ENCODE results near the gene SELENOS.

The SELENOS gene

GRCh38 chr15:101277943-101278564 is 769 bp upstream of the SELENOS start:
- DNase-seq: no peak
- no peak for TF ChIP-seq POLR2A (IDR thresholded peaks at IDR 0.05; ENCODE audit: low read length)
- no peak for TF ChIP-seq GATA1 (IDR thresholded peaks at IDR 0.05; ENCODE audit: low read depth, low read length)

DNA sequence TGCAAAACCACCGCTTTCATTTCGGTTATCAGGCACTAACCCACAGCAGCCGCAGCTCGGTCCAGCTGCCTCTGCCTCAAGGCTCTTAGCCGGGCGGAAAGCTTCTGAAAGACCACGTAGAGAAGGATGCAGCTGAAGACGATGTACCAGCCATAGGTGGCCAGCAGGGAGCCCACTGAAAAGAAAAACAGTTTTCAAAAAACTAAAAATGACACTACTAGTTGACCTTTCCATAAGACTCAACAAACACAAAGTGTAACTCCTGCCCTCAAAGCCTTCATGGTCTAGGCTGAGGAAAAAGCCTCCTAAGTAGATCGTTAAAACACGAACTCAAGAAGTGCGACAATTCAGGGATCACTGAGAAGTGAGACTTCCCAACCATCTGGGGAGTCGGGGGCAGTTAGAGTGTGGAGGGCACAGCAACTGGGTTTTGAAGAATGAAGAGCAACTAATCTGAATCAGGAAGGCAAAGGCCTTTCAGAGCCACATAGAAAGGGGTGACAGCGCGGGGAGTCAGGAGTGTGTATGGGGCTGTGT is 716 bp downstream of the SELENOS start:
- DNase-seq: peak; percentile 64 to 71
- TF ChIP-seq POLR2A (IDR thresholded peaks at IDR 0.05; ENCODE audit: low read length): no peak
- no peak for TF ChIP-seq GATA1 (IDR thresholded peaks at IDR 0.05; ENCODE audit: low read depth, low read length)

DNA sequence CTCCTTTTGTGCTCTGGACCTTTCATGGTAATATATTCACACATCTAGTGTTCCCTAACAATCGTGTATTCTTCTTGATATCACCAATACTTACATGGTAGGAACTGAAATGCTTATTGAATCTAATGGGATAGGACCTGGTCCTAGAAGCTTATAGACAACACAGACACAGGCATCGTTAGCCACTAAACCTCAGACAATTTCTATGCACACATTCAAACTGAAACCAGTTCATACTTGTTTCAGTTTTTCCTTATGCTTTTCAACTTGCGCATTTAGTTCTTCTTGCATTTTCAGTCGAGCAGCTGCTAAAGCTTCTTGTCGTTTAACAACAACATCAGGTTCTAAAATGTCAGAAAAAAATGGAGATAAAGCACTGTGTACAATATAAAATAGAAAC is 2.3 kb downstream of the SELENOS start:
- no peak for TF ChIP-seq POLR2A (IDR thresholded peaks at IDR 0.05; ENCODE audit: low read length)
- no peak for TF ChIP-seq GATA1 (IDR thresholded peaks at IDR 0.05; ENCODE audit: low read depth, low read length)
- no peak for DNase-seq

DNA sequence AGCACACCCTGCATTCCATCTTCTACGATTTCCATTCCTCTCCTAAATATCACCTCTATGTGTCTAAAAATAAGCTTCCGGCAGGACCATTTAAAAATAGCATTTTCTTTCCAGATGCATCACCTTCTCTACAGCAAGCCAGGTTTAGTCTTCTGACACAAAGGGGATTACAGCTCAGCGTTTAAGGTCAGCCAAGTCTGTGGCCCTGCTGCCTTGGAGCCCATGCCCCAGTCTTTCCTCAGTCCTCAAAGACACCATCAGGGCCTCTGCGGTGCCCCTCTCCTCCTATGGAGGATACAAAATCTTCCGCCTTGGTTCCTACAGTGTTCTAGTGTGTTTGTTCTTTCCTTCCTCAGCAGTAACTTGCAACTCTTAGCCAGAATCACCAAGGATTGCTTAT is 3.8 kb downstream of the SELENOS start:
- no peak for DNase-seq
- TF ChIP-seq POLR2A (IDR thresholded peaks at IDR 0.05; ENCODE audit: low read length) (no peak), GATA1 (IDR thresholded peaks at IDR 0.05; ENCODE audit: low read depth, low read length) (no peak)

DNA sequence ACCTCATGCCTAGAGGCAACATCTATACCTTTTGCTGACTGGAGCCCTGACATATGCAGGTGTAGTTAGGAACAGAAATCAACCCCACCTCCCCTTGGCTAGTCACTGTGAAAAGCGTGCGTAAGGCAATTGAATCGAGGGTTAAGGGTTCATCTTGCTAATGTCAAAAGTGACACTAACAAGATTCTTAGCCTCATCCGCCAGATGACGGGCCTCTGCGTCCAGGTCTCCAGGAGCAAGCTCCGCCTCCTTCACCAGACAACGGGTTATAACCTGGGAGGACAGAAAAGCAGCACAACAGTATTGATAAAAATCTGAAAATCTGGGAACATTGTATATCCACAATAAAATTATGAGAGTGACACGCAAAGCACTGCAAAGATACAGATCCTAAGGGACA is 4.7 kb downstream of the SELENOS start:
- TF ChIP-seq GATA1 (IDR thresholded peaks at IDR 0.05; ENCODE audit: low read depth, low read length) (no peak), POLR2A (IDR thresholded peaks at IDR 0.05; ENCODE audit: low read length) (no peak)
- no peak for DNase-seq

- TF ChIP-seq POLR2A (IDR thresholded peaks at IDR 0.05; ENCODE audit: low read length) (peak; percentile 16), GATA1 (IDR thresholded peaks at IDR 0.05; ENCODE audit: low read depth, low read length) (no peak)
- peak; percentile 37 to 42 for DNase-seq
Observed at GRCh38 chr15:101269479-101270223, 7.6 kb downstream of the SELENOS start.

DNA sequence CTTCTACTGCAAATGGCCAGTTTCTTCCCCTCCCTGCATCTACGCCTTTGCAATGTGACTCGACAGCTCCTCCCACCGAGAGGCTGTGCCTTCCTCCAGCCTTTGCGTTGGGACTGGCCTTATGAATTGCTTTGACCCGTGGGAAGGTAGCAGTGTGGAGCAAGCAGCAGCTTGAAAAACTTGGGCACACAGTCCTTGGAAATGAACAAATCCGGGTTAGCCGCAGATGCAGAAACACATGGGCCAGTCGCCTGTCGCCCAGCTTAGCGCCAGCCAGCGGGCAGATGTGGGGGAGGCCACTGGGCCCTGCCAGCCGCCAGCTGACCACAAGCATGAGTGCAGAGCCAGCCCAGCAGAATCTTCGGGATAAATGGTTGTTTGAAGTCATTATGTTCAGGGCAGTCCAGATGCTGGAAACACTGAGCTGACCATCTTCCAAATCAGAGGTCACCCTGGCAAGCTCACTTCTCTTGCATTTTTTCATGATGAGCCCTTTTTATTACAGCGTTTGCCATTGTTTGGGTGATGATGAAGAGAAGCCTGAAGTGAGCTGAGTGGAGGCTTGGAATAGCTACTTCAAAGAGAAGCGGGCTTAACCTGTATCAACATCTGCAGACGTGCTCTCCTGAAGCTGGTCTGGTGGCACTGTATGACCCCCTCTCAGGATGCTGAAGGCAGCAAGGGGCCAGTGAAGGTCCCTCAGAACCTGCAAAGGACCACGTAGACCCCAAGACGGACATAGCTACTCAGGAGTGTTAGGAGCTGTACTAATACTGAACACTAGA is 9.8 kb downstream of the SELENOS start:
- DNase-seq: no peak
- TF ChIP-seq GATA1 (IDR thresholded peaks at IDR 0.05; ENCODE audit: low read depth, low read length) (no peak), POLR2A (IDR thresholded peaks at IDR 0.05; ENCODE audit: low read length) (no peak)

GRCh38 chr15:101266787-101267186 is 10.5 kb downstream of the SELENOS start:
- TF ChIP-seq POLR2A (IDR thresholded peaks at IDR 0.05; ENCODE audit: low read length) (no peak), GATA1 (IDR thresholded peaks at IDR 0.05; ENCODE audit: low read depth, low read length) (no peak)
- no peak for DNase-seq

- TF ChIP-seq POLR2A (IDR thresholded peaks at IDR 0.05; ENCODE audit: low read length): no peak
- TF ChIP-seq GATA1 (IDR thresholded peaks at IDR 0.05; ENCODE audit: low read depth, low read length): no peak
- no peak for DNase-seq
Observed at GRCh38 chr15:101266034-101266433, 11.3 kb downstream of the SELENOS start.

DNA sequence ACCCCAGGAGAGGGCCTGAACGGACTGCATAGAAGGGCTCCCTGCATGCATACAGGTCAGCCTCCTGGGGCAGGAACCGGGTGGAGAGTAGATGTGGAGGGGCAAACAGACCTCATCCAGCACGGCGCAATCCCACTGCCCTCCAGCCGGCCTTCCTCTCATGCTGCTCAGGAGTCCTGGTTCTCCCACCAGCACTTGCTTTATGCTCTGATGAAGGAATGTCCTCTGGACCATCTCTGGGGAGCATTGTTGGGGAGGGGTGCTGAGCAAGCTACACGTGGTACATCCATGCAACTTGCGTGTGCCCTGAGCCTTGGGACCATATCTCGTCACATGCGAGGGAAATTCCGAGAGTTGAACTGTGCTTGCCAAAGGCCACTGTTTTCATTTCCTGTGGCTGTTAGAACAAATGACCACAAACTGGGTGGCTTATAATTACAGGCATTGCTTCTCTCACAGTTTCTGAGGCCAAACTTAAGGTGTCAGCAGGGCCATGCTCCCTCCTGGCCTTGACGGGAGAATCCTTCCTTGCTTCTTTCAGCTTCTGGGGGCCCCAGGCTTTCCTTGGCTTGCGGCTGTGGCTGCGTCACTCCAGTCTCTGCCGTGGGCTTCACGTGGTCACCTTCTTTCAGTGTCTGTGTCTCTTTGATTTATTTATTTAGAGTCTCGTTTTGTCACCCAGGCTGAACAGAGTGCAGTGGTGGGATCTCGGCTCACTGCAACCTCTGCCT is 12.2 kb downstream of the SELENOS start:
- TF ChIP-seq GATA1 (IDR thresholded peaks at IDR 0.05; ENCODE audit: low read depth, low read length): no peak
- TF ChIP-seq POLR2A (IDR thresholded peaks at IDR 0.05; ENCODE audit: low read length): no peak
- no peak for DNase-seq

GRCh38 chr15:101264011-101264410 is 13.3 kb downstream of the SELENOS start:
- DNase-seq: no peak
- no peak for TF ChIP-seq GATA1 (IDR thresholded peaks at IDR 0.05; ENCODE audit: low read depth, low read length)
- TF ChIP-seq POLR2A (IDR thresholded peaks at IDR 0.05; ENCODE audit: low read length): no peak

GRCh38 chr15:101262551-101262950 is 14.7 kb downstream of the SELENOS start:
- TF ChIP-seq POLR2A (IDR thresholded peaks at IDR 0.05; ENCODE audit: low read length) (no peak), GATA1 (IDR thresholded peaks at IDR 0.05; ENCODE audit: low read depth, low read length) (no peak)
- no peak for DNase-seq
